NCI-H1105 treated with DMSO at 0.1 percent for 48 hours (cell line): ENCODE data around the gene RELA.

Source experiments
- DNase-seq: peaks from one replicate; lab custom pipeline; 2025; lab: John Stamatoyannopoulos, UW

Gene RELA

DNA sequence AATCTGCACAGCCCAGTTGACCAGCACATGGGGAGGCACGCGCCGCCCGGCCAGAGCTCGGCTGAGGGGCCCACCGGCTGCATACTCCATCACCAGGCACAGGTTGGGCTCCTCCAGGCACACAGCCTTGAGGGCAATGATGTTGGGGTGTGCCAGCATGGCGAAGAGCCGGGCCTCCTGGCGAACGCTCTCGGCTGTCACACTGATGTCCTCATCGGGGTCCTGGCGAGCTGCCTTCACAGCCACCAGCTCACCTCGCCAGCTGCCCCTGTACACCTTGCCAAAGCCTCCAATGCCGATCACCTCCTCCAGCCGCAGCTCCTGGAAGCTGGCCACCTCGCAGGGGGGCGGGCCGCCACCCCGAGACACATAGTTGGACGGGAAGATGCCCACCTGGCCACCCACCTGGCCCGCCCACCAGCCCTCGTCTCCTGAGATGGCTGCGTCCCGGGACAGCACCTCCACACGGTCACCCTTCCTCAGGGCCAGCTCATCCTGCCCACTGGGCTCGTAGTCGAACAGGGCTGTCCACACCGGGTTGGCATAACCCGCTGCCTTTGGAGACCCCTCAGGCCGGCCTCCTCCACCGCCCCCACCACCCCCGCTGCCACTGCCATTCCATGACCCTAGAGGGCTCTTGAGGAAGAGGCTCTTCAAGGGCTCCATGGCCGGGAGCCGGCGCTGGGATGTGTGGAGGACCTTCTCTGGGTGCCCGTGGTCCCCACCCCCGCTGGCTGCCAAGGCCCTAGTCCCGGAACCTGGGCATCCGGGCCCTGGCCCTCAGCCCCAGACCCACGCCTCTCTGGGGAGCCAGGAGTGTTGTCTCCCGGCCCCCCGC lies 49.4 kb downstream of the RELA start:
- DNase-seq: peak; percentile 11

DNA sequence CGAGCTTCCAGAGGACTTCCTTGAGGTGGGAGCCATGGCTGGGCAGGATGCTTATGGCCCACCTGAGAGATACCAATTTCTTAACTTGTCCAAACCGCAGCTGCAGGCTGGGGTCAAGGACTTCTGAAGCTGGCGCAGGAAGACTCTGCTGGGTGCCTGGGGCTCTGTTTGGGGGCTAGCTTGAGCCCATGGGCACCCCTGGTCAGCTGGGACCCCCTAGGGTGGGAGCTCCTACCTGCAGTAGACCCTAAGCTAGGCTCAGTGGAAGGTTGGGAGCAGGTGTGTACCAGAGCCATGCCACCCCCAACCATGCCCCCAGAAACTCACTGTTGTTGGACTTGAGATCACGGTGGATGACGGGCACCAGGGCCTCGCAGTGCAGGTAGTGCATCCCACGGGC lies 50.0 kb downstream of the RELA start:
- DNase-seq: no peak

GRCh38 chr11:65611758-65612603 lies 50.7 kb downstream of the RELA start:
- DNase-seq: no peak

GRCh38 chr11:65611028-65611757 lies 51.5 kb downstream of the RELA start:
- DNase-seq: no peak

- no peak for DNase-seq
Measured at GRCh38 chr11:65610404-65610803, 52.3 kb downstream of the RELA start.

GRCh38 chr11:65609665-65610064 lies 53.1 kb downstream of the RELA start:
- no peak for DNase-seq

DNA sequence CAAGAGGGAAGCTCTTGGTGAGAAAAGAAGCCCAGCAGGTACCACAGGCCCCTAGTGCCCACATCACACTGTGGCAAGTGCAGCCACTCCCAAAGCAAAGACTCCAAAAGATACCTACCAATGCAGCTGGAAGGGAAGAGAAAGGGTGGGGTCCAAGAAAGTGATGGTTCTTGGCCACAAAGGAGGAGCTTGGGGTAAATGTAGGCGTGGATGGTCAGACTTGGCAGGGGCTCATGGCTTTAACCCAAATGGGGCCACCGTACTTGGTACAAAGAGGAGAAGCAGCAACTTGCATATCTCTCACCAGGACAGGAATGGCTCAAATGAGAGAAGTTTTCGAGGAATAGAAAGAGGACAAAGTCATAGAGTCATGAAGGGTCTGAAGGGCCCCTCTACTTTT lies 53.5 kb downstream of the RELA start:
- DNase-seq: no peak

GRCh38 chr11:65607614-65608426 lies 54.9 kb downstream of the RELA start:
- no peak for DNase-seq

DNA sequence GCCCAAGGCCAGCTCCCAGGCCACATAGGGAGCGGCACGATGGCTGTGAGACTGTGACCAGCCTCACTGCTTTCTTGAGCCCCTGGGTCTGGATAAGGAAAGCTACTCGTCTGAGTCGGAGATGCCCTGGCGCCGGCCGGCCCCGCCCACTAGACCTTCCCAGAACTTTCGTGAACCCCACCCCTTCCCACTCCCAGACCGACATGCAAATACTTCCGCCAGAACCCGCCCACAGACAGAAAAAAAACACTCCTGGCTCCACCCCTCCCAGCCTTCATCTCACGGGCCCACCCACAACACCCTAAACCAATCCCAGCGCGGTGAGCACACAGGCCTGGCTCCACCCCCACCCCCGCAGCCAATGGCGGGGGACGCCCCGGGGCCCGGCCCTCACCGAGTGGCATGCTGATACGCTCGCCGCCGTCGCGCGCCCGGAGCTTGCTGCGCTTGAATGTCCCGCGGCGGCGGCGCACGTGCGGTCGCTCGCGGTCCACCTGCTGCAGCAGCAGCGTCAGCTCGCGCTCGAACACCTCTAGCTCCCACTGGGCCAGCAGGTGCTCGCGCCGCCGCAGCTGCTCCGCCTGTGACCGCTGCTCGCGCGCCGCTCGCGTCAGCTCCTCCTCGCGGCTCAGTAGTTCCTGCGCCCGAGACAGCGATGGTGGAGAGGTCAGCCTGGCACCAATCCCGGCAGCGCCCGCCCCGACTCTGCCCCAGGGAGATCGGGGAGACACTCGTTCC lies 55.7 kb downstream of the RELA start:
- no peak for DNase-seq

DNA sequence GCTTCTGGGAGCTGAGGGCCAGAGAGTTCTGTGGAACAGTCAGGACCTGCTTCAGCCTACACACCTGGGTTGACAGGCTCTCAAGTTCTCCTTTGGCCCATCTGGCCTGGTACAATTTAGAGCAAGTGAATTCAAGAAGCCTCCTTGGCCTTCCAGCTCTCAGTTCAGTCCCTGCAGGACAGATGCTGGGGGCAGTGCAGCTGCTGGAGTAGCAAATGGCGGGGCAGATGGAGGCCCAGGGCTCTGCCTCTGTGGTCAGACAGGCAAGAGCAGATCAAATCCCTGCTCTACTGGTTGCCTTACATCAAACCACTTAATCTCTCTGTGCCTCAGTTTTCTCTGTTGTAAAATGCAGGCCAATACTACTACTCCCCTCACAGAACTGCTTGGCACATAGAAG lies 58.5 kb downstream of the RELA start:
- DNase-seq: no peak
